Colon (tissue), 2 donors: Measurements from ENCODE around the gene ADAM8.
"Not testable (repeated sequence)": the region's sequence is repeated elsewhere in the genome, so short reads cannot be mapped to it uniquely, and the experiment has no call there.

ENCODE experiments used
- FAIRE-seq: peaks from 2 replicates; lab custom pipeline; 2012; peaks lifted over from hg19 to GRCh38; lab: Jason Lieb, UNC
- donor health status: control.
- donor health status: control.

ADAM8 gene

DNA sequence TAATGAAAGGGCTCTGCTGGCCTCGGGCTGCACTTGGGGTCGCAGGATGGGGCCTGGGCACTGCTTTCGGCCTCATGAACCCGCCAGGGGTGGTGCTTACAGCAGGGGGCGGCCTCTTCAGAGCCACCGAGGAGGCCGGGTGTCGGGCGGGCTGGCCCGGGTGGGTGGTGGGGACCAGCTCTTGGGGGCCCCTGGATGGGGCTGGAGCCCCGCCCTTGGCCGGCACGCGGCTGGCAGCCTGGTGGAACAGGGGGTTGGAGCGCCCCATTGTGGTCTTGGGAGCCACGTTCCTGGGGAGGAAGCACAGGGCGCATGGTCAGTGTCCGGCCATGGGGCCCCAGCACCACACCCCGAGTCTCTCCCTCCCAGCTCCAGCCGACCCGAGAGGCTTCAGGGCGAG lies 8.8 kb downstream of the ADAM8 start:
- FAIRE-seq, result no peak

DNA sequence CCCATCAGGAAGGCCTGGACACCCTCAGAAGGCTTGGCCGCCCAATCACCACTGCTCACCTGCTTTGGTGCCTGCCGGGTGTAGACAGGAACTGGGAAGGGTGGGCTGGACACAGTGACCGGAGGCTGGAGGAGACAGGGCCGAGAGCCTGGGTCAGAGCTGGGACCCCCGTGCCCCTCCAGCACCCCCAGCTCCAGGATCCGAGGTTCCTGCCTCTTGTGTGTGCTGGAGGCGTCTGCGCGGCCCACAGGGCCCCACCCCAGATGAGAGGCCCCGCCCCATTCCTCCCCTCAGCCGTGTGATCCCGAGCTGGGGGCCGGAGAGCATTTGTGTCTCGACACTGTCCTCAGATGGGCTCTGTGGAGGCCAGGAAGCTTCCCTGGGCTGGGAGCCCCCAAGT lies 9.4 kb downstream of the ADAM8 start:
- FAIRE-seq, result no peak

DNA sequence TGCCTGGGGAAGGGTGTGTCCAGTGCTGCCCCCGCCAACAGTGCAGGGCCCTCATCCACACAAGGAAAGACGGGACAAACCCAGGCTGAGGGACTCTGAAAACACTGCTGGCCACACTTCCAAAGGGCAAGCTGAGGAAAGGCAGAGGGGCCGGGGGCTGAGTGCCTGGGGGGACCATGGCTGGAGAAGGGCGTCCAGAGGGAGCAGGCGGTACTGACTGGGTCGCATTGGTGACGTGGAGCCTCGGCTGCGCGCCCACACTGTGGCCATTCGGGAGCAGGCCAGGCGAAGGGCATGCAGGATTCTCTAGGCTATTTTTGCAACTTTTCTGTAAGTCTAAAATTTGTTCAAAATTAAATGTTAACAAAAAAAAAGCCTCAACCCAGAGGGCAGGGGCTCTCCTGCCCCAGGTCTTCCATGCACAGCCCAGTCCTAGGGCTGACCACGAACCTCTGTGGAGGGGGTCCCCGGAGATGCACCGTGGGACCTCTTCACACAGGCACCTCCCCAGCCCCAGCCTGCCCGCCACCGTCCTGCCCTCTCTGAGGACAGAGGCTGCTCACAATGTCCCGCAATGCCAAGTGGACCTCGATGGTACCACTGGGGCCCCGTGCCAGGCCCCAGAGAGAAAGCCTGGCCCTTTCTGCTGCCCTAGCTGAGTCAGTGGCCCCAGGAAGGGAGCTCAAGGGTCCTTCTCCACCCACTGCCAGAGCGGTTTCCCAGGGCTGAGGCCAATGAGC lies 10.4 kb downstream of the ADAM8 start:
- FAIRE-seq, result no peak

DNA sequence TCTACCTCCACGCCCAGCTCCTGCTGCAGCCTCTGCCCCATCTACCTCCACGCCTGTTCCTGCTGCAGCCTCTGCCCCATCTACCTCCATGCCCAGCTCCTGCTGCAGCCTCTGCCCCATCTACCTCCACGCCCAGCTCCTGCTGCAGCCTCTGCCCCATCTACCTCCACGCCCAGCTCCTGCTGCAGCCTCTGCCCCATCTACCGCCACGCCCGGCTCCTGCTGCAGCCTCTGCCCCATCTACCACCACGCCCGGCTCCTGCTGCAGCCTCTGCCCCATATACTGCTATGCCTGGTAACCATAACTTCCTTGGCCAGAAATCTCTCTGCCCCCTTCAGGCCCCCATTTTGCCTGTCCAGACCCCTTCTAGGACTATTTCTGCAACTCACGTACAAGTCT lies 11.6 kb downstream of the ADAM8 start:
- not testable (repeated sequence) for FAIRE-seq

DNA sequence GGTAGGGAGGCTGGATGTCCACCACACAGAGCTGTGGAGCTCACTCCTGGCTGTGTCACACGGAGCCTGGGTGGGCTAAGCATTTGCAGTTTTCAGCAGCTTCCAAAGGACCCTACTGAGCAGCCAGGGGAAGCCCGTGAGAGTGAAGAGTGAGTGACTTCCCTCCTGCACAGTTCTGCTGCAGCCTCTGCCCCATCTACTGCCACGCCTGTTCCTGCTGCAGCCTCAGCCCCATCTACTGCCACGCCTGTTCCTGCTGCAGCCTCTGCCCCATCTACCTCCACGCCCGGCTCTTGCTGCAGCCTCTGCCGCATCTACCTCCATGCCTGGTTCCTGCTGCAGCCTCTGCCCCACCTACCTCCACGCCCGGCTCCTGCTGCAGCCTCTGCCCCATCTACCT lies 12.2 kb downstream of the ADAM8 start:
- no peak for FAIRE-seq

DNA sequence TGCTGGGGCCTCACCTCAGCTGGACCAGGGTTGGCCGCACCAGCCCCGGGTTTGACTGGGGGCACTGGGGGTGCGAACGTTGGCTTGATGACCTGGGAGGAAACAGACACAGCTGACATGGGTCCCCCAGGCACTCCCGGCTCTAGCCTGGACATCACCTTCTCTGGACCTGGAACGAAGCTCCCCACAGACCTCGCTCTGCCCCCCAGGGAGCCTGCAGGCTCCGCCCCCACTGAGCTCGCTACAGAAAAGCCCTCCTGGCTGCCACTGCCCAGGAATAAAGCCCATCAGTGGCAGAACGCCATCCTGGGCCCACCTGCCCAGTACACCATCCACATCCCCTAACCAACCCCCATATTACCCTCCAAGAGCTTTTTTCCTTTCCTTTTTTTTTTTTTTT lies 13.0 kb downstream of the ADAM8 start:
- no peak for FAIRE-seq

DNA sequence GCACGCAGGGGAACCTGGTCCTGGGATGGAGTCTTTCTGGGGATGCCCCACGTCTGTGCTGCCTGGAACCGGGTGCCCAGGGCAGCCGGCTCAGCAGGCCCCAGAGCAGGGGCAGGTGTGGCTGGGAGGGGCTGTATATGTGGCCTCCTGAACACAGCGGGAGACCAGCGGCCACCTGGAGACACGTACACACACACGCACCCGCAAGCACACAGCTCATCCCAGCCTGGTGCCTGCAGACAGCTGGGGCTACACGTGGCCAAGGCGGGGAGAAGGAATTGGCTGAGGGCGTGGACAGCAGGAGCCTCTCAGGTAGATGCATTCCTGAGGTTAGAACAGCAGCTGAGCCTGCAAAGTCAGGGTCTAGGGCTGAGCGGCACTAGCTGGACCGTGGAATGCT lies 14.0 kb downstream of the ADAM8 start:
- no peak for FAIRE-seq

DNA sequence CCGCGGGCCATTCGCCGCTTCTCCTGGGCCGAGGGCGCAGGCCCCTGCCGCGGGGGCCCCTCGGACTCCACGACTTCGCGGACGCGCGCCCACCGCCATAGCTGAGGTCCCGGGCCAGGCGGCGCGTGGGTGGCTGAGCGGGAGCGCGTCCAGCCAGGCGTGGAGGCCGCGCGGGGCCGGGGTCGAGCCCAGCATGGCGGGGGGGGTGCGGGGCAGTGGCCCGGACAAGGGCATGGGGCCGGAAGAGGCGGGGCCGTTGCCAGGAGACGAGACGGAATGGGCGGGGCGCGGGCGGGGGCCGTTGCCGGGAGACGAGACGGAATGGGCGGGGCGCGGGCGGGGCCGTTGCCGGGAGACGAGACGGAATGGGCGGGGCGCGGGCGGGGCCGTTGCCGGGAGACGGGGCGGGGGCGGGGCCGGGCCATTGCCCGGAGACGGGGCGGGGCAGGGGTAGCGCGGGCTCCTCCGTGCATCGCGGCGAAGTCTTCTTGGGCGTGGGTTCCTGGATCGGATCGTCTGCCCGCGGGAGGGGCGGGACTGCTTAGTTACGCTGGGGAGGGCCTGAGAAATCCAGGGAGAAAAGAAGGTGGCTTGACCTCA lies 14.8 kb downstream of the ADAM8 start:
- no peak for FAIRE-seq

DNA sequence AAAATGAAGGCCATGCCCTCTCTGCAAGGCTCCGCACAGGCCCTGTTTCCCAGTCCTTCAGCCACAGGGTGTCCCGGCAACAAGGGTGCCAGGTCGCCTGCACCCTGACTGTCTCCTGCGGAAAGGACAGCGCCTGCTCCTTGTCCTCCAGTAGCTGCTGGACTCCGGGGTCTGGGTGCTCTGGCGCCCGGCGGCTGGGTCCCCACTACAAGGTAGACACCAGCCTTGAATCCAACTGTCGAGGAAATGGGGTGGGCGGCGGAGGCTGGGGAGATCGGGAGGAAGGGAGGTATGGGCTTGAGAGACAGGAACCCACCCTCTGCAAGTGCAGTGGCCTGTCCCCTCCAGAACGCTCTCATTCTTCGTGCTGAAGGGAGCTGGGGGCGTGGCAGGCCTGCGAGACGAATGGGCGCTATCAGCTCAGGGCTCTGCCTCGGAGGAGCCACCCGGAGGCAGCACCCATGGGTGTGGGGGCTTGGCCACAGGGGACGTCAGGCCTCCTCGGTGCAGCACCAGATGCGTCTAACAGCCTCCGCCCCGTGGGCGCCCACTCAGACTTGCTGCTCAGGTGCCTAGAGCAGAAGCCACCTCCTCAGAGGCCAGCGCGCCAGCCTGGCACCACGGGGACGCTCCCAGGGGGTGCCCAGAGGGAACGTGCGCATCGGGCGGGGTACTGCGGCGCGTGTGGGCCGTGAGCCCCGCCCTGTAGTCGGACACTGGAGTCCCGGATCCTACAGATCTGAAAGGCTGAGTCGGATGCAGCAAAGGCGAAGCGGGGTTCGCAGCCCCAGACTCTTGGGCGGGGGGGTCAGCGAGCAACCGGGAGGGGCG lies 15.6 kb downstream of the ADAM8 start:
- FAIRE-seq, result no peak

DNA sequence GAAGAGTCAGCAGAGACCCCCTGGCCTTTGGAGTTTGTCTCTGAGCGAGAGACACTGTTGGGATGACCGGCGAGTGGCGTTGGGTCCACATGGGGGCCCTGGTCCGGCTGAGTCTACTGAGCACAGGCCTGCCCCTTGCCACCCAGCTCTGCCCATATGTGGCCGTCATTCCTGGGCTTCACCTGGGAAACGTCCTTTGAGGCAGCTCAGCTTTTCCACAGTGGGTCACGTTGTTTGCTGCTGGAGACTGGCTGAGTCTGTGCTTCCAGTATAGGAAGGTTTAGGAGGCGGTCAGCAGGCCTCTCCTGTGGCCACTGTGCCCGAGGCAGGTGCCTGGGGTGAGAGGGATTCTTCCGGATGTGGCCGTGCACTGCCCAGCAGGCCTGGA lies 17.1 kb downstream of the ADAM8 start:
- FAIRE-seq, result no peak

DNA sequence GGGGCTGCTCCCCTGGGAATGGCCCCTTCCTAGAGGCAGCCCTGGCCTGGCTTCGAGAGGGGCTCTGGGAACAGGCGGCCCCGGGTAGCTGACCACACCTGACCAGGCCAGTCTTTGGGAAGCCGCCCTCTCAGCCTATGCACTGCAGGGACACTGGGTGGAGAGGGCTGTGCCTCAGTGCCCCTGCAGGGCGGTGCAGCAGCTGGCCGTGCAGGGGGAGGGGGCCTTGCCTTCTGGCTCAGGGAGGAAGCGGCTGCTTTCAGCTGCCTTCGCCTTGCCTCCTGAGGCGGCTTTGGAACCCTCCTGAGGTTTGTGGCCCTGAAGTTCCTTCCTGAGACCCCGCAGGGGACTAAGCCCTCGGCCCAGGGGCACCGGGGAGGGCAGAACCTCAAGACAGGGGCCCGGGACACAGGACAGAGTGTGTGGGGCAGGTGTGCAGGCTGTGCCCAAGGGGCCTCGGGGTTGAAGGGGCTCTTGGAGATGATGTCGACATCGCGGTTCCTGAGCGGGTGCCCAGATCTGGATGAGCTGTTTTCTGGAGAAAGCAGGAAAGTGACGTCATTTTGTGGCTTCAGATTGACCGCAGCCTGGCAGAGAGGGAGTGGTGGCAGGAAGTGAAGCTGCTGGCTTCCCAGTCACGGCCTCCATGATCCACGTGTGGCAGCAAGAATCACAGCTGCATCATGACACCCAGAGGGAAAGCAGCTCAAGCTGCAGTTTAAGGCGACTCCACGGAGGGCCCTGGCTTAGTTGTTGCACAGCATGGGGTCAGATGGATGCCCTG lies 17.7 kb downstream of the ADAM8 start:
- FAIRE-seq, result no peak

DNA sequence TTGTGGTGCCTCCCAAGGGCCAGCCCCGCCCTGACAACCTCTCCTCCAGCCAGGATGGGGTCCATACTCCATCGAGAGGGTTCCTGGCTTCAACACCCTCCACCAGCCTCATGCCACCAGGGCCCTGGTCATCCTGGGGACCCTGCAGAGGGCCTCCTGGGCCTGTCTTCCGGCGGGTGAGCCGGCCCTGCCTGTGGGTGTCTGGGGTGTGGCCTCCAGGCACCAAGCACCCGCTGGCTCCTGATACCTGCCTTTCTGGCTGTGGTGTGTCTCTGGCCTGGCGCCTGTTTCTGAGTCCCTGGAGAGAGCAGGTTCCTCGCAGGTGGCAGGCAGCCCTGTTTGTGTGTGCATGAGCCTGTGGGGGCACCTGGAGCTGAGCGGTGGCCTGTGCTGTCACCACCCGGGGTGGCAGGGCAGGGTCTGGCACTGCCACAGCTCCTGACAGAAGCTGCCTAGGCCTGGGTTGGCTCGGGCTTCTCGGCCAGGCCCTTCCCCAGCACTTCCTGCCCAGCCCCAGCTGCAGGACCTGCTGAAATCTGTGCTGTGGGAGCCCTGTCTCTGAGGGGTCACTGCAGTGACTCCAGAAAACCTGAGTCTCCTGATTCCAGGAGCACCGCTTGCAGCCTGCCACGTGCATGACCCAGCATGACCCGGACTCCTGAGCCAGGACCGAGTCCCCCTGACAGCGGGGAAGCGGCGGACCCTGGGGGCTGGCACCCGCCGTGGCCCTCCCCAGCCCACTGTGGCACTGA lies 18.4 kb downstream of the ADAM8 start:
- FAIRE-seq, result no peak

DNA sequence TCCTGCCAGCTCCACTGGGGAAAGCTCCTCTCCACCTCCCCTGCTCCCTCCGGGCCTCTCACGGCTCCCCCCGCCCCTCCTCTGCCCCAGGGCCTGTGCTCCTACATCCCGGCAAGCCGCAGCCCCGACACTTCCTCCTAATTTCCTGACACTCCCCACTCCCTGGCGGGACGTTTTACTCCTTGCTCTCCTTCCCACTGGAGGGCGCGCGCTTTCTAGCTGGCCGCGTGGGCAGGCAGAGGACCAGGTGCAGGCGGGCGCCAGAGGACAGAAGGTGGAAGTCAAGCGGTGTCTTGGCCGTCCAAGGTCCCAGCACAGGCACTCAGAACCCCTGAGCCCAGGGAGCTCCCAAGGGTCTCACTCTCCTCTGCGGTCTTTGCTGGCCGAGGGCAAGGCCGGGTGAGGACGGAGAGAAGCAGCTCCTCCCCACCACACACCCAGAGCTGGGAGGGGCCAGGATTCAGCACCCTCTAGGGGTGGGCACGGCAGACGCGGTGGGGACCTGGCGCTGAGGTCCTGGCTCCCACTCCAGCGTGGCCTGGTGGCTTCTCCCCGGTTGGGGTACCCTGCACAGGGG lies 19.1 kb downstream of the ADAM8 start:
- no peak for FAIRE-seq

DNA sequence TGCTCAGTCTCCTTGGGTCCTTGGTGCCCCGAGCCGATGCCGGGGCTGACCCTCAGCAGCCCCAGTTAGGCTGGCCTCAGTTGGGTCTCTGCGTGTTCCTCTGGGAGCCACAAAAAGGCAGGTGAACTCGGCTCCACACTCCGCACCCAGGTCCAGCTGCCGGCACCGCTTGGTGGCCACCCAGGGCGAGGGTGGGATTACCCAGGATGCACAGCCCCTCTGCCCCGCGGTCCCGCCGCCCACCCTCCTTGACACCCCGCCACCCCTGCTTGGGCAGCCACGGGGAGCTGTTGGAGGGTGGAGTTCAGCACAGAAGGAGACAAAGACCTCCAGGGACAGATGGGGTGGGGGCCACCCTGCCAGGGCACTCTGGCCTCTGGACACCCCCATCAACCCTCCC lies 21.3 kb downstream of the ADAM8 start:
- FAIRE-seq, result no peak

DNA sequence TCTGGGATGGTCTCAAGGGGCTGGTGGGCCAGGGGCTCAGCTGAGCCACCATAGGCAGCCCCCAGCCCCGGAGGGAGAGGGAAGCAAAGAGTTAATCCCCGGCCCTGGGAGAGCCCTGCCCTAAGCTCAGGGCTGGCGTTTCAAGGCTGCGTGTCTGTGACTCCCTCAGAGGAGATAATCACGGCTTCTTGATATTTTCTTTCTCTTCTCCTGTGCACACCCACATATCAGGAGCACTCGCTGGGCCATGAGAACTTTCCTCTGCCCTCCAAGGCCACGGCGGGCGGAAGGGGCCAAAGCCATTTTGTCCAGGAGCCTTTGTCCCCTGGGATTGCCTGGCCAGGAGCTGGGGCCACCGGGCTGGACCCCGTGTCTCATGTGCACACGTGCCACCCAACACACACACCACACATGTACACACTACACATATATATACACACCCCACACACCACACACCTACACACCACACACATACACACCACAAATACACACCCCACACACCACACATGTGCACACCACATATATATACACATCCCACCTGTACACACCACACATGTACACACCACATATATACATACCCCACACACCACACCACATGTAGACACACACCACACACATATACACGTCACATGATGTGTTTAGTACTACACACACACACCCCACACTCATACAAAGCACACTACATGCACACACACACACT lies 22.1 kb downstream of the ADAM8 start:
- no peak for FAIRE-seq

DNA sequence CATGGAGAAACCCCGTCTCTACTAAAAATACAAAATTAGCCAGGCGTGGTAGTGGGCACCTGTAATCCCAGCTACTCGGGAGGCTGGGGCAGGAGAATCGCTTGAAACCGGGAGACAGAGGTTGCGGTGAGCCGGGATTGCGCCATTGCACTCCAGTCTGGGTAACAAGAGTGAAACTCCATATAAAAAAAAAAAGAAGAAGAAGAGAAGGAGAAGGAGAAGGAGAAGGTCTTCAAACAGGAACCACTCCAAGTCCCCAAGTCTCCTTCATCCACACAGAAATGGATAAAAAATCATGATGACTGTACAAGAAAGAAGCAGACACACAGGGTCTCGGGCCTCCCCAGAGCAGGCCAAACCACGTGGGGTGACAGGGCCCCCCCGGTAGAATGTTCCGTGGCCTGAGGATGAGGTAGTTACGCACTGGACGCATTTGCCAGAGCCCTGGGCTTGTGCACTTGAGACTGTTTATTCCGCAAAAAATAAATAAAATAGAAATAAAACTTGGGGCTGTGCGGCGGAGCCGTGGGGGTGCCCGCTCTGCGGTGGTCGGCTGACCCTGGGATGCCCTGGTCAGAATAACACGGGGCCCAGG lies 23.2 kb downstream of the ADAM8 start:
- no peak for FAIRE-seq

DNA sequence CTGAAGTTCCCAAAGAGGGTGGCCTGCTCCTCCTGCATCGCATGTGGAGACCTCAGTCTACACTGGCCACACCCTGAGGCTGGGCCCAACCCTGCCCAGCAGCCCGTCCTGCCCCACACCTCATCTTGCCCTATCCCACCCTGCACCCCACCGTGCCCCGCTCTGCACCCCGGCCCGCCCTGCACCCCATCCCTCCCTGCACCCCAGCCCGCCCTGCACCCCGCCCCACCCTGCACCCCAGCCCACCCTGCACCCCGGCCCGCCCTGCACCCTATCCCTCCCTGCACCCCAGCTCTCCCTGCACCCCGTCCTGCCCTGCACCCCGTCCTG lies 24.5 kb downstream of the ADAM8 start:
- no peak for FAIRE-seq

DNA sequence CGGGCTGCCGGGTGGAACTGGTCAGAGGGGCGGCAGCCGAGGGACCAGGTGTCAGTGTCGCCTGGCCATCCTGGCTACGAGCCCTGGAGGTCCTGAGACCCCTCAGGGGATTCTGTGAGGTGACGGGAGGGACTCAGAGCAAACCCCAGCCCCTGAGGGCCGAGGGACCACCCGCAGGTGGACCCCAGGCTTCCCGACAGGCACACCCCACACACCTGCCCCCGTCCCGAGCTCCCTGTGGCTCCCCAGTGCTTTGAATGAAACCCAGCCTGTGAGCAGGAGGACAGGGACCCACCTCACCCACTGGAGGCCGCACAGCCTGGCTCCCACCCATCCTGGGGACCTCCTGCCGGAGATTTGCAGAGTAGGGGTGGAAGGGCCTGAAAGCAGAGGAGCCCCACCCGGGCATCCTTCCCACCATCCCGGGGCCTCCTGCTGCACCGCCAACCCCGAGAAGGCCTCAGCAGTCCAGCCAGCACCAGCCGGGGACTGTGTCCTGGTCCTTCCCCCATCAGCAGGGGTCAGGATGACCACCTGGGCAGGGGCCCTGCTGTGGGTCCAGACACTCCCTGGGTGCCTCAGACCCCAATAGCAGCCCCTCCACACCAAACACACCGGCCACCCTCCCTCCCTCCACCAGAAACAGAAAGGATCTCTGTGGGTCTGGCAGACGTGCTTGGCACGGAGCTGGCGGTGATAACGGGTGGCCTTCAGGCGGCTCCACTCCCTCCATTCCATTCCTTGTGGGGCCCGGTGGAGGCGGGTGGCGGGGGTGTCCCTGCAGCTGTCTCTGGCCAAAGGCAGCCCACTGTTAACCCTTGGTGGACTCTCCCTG lies 25.1 kb downstream of the ADAM8 start:
- FAIRE-seq, result no peak

DNA sequence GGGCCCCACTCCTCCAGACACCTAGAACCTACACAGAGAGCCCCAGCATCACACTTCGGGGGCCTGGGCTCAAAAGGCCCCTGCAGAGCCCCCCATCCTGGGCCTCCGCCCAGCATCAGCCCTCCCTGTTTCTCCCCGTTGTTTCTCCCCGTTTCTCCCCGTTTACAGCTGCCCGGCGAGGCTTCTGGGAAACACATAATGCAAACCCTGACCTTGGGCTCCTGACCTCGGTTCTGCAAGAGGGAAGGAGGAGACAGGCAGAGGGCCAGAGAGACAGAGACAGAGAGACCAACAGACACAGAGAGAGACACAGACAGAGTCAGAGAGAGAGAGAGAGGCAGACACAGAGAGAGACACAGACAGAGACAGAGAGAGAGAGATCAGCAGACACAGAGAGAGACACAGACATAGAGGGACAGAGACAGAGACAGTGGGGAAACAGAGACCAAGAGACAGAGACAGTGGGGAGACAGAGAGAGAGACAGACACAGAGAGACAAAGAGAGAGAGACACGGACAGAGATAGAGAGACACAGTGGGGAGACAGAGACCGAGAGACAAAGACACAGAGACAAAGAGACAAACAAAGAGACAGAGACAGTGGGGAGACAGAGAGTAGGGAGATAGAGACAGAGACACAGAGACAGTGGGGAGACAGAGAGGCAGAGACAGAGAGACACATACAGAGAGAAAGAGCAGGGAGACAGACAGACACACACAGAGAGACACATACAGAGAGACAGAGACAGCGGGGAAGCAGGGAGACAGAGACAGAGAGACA lies 26.5 kb downstream of the ADAM8 start:
- FAIRE-seq, result no peak
